Measurements from ENCODE around the gene CREBL2.

CREBL2 gene

GRCh38 chr12:12660201-12660600 lies 48.5 kb downstream of the CREBL2 start:
- Histone ChIP-seq H3K27ac (ENCODE audit: low read depth, low read length) (no peak overlapping the region), H3K4me2 (ENCODE audit: low read length) (no peak overlapping the region)

DNA sequence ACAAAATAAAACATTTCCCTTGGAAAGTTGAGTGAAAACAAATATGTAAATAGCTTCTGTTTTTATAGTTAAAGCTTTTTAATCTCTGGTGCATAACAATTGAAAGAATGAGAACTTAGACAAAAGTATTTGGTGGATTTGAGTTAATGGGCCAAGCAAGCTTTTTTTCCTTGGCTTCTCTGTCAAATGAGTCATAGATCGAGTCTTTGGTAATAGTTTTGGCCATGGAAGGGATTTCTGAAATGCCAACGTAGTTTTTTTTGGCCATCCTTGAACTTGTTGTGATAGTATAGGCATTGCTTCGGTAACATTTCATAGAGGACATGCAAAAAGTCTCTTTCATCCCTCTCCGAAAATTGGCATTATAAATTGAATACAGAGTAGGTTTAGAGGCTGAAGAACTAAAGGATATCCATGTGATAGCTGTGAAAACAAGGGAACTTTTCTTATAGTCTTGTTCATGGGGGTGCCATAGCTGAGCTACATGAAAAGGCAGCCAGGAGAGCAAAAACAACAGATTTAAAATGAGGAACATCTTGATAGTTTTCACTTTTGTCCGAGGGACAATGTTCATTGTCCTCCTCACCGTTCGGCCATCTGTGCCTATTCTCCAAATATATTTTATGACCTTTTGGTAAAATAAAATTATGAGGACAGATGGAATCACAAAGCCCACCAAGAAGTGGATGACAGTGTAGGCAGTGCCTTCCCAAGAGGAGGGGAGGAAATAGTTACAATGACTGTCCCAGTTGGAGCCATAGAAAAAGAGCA lies 49.6 kb downstream of the CREBL2 start:
- no peak overlapping the region for H3K4me3 ChIP-seq (ENCODE audit: low read length)
- peaks cover 4% of the 10 kb centered on the region for H3K4me1 ChIP-seq (ENCODE audit: control insufficient read depth, low read length)
- no peaks in the 10 kb centered on the region for H3K27me3 ChIP-seq (ENCODE audit: control insufficient read depth, low read length)
- H3K4me2 ChIP-seq (ENCODE audit: low read length) = no peak overlapping the region
- H3K36me3 ChIP-seq (ENCODE audit: control insufficient read depth, low read length) = no peaks in the 10 kb centered on the region
- no peaks in the 10 kb centered on the region for H3F3A ChIP-seq (ENCODE audit: control insufficient read depth, insufficient read depth)
- no peak overlapping the region for H3K27ac ChIP-seq (ENCODE audit: low read depth, low read length)
- no peaks in the 10 kb centered on the region for H3K9me2 ChIP-seq (replicated peaks; ENCODE audit: control insufficient read depth, low read length)
- no peak for TF ChIP-seq EZH2phosphoT487 (IDR thresholded peaks at IDR 0.05; ENCODE audit: borderline replicate concordance, low read length)
- TF ChIP-seq, protein P1, sequence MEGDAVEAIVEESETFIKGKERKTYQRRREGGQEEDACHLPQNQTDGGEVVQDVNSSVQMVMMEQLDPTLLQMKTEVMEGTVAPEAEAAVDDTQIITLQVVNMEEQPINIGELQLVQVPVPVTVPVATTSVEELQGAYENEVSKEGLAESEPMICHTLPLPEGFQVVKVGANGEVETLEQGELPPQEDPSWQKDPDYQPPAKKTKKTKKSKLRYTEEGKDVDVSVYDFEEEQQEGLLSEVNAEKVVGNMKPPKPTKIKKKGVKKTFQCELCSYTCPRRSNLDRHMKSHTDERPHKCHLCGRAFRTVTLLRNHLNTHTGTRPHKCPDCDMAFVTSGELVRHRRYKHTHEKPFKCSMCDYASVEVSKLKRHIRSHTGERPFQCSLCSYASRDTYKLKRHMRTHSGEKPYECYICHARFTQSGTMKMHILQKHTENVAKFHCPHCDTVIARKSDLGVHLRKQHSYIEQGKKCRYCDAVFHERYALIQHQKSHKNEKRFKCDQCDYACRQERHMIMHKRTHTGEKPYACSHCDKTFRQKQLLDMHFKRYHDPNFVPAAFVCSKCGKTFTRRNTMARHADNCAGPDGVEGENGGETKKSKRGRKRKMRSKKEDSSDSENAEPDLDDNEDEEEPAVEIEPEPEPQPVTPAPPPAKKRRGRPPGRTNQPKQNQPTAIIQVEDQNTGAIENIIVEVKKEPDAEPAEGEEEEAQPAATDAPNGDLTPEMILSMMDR (IDR thresholded peaks at IDR 0.05; ENCODE audit: low read depth, low read length, poor library complexity, severe bottlenecking) = no peak
- no peaks in the 10 kb centered on the region for H3K9me3 ChIP-seq (ENCODE audit: control insufficient read depth, insufficient read depth, low read length)
- H3K79me2 ChIP-seq (ENCODE audit: control insufficient read depth, low read length) = no peaks in the 10 kb centered on the region
- no peaks in the 10 kb centered on the region for H4K20me1 ChIP-seq (ENCODE audit: control insufficient read depth, insufficient read depth, low read depth, low read length)

More at GRCh38 chr12:12660201-12660600, 48.5 kb downstream of the CREBL2 start:
- H4K20me1 ChIP-seq (ENCODE audit: control insufficient read depth, insufficient read depth, low read depth, low read length) = no peaks in the 10 kb centered on the region
- H3F3A ChIP-seq (ENCODE audit: control insufficient read depth, insufficient read depth) = no peaks in the 10 kb centered on the region
- H3K4me3 ChIP-seq (ENCODE audit: low read length) = no peak overlapping the region
- H3K4me1 ChIP-seq (ENCODE audit: control insufficient read depth, low read length) = peaks cover 11% of the 10 kb centered on the region
- no peaks in the 10 kb centered on the region for H3K9me3 ChIP-seq (ENCODE audit: control insufficient read depth, insufficient read depth, low read length)
- H3K36me3 ChIP-seq (ENCODE audit: control insufficient read depth, low read length) = no peaks in the 10 kb centered on the region
- no peak for TF ChIP-seq EZH2phosphoT487 (IDR thresholded peaks at IDR 0.05; ENCODE audit: borderline replicate concordance, low read length)
- TF ChIP-seq, protein P1 (IDR thresholded peaks at IDR 0.05; ENCODE audit: low read depth, low read length, poor library complexity, severe bottlenecking) = no peak
- no peaks in the 10 kb centered on the region for H3K27me3 ChIP-seq (ENCODE audit: control insufficient read depth, low read length)
- H3K9me2 ChIP-seq (replicated peaks; ENCODE audit: control insufficient read depth, low read length) = no peaks in the 10 kb centered on the region
- H3K79me2 ChIP-seq (ENCODE audit: control insufficient read depth, low read length) = no peaks in the 10 kb centered on the region

GRCh38 chr12:12663644-12664294 lies 52.1 kb downstream of the CREBL2 start:
- H3K4me3 ChIP-seq (ENCODE audit: low read length) = no peak overlapping the region
- no peaks in the 10 kb centered on the region for H3K9me3 ChIP-seq (ENCODE audit: control insufficient read depth, insufficient read depth, low read length)
- no peaks in the 10 kb centered on the region for H3K9me2 ChIP-seq (replicated peaks; ENCODE audit: control insufficient read depth, low read length)
- H3K4me2 ChIP-seq (ENCODE audit: low read length) = no peak overlapping the region
- H3K79me2 ChIP-seq (ENCODE audit: control insufficient read depth, low read length) = no peaks in the 10 kb centered on the region
- H3F3A ChIP-seq (ENCODE audit: control insufficient read depth, insufficient read depth) = no peaks in the 10 kb centered on the region
- H3K27me3 ChIP-seq (ENCODE audit: control insufficient read depth, low read length) = no peaks in the 10 kb centered on the region
- H3K36me3 ChIP-seq (ENCODE audit: control insufficient read depth, low read length) = no peaks in the 10 kb centered on the region
- H3K27ac ChIP-seq (ENCODE audit: low read depth, low read length) = no peak overlapping the region
- TF ChIP-seq, protein P1 (IDR thresholded peaks at IDR 0.05; ENCODE audit: low read depth, low read length, poor library complexity, severe bottlenecking) = no peak
- no peak for TF ChIP-seq EZH2phosphoT487 (IDR thresholded peaks at IDR 0.05; ENCODE audit: borderline replicate concordance, low read length)
- H4K20me1 ChIP-seq (ENCODE audit: control insufficient read depth, insufficient read depth, low read depth, low read length) = no peaks in the 10 kb centered on the region
- H3K4me1 ChIP-seq (ENCODE audit: control insufficient read depth, low read length) = peaks cover 4% of the 10 kb centered on the region; the same call in 1 of the 2 replicates

Data from DOHH2 (cell line).